ENCODE results near the gene PROK2.

DNA sequence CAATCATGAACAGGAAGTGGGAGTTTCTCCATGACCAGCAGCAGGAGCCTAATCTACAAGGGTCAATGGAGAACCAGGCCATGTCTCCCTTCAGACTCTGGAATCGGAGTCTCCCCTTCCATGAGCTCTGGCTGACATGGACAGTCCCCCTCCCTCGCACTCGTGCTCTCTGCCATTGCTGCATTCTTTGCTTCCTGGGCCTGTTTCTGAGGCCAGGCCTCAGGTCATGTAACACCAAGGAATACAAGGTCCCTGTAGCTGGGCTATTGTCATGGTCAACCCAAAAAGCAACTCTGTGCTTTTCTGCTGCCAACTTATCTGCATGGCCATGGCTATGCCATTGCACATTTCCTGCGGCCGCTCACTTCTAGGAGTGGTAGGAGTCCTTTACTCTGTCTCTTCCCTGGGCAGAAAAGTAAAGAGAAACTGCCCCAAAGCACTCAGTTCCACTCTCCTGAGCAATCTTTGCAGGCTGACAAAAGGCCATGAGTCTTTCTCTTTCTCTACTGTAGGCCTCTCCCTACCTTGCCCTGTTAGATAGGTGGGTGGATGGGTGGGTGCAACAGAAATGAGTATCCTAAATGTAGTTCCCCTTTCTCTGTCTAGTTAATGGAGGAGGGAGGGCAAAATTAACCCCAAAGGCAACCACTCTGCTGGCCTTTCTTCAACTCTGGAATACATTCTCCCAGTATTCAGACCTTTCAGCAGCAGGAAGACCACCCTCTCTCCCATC is 40.8 kb upstream of the PROK2 start:
- TF ChIP-seq, protein P1, sequence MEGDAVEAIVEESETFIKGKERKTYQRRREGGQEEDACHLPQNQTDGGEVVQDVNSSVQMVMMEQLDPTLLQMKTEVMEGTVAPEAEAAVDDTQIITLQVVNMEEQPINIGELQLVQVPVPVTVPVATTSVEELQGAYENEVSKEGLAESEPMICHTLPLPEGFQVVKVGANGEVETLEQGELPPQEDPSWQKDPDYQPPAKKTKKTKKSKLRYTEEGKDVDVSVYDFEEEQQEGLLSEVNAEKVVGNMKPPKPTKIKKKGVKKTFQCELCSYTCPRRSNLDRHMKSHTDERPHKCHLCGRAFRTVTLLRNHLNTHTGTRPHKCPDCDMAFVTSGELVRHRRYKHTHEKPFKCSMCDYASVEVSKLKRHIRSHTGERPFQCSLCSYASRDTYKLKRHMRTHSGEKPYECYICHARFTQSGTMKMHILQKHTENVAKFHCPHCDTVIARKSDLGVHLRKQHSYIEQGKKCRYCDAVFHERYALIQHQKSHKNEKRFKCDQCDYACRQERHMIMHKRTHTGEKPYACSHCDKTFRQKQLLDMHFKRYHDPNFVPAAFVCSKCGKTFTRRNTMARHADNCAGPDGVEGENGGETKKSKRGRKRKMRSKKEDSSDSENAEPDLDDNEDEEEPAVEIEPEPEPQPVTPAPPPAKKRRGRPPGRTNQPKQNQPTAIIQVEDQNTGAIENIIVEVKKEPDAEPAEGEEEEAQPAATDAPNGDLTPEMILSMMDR (IDR thresholded peaks at IDR 0.05) = no peak
- TF ChIP-seq POLR2AphosphoS5 (IDR thresholded peaks at IDR 0.05) (no peak), POLR2A (IDR thresholded peaks at IDR 0.05; ENCODE audit: low read depth) (no peak), EP300 (IDR thresholded peaks at IDR 0.05) (no peak)
